CD8-positive, alpha-beta memory T cell (primary cell): ENCODE results near the gene HSP90B1. TPM values are rescaled to one million over a fixed set of nuclear protein-coding genes. Genes with fewer than 3 reads are reported as not detected.

ENCODE experiments used
- CTCF ChIA-PET: fragments of 350-600 bp; sonication (Branson Sonifier 250); formaldehyde crosslinking; loops from one replicate; lab custom pipeline; 2021; ENCODE audit warnings: antibody characterized with exemption; lab: Charles Lee
- POLR2A ChIA-PET: fragments of 350-600 bp; sonication (Branson Sonifier 250); formaldehyde crosslinking; loops from one replicate; lab custom pipeline; 2021; ENCODE audit warnings: antibody characterized with exemption; lab: Charles Lee
- DNase-seq, 5 donors: peaks; one replicate each; pipeline versions ENCODE4 v3.0.0 to v3.0.0-alpha.2; 2020 to 2022; ENCODE audit warnings: mixed read lengths in 1 of 5
- H3K27ac ChIP-seq: one replicate; pipeline ENCODE4 v1.7.0; 2013; ENCODE audit warnings: low read depth, mild to moderate bottlenecking, low read length, moderate library complexity
- H3K27me3 ChIP-seq: 2 replicates; pipeline ENCODE4 v1.7.0; 2013; ENCODE audit warnings: low read length, mild to moderate bottlenecking; ENCODE audit not compliant: insufficient read depth, poor library complexity, severe bottlenecking
- H3K36me3 ChIP-seq: 2 replicates; pipeline ENCODE4 v1.7.0; 2013; ENCODE audit warnings: mild to moderate bottlenecking, low read length, moderate library complexity; ENCODE audit not compliant: insufficient read depth
- H3K4me1 ChIP-seq: 2 replicates; pipeline ENCODE4 v1.7.0; 2013; ENCODE audit warnings: mild to moderate bottlenecking, low read length, moderate library complexity; ENCODE audit not compliant: insufficient read depth
- H3K4me3 ChIP-seq: 2 replicates; pipeline ENCODE4 v1.7.0; 2013; ENCODE audit warnings: mild to moderate bottlenecking, low read length
- H3K9me3 ChIP-seq: 2 replicates; pipeline ENCODE4 v1.7.0; 2013; ENCODE audit warnings: mild to moderate bottlenecking, low read length
- H3K27ac Mint-ChIP-seq, 8 donors: one replicate each; pipeline ENCODE4 v1.8.0; 2020 to 2021; ENCODE audit warnings: mixed read lengths in 8 of 8, mild to moderate bottlenecking in 6 of 8, inconsistent platforms in 3 of 8, moderate library complexity in 3 of 8
- H3K27me3 Mint-ChIP-seq, 2 donors: one replicate each; pipeline ENCODE4 v1.8.0; 2020 to 2021; ENCODE audit warnings: mixed read lengths in 2 of 2, mild to moderate bottlenecking in 1 of 2, moderate library complexity in 1 of 2
- H3K36me3 Mint-ChIP-seq, 3 donors: one replicate each; pipeline ENCODE4 v1.8.0; 2020 to 2021; ENCODE audit warnings: mixed read lengths in 3 of 3, inconsistent platforms in 1 of 3, mild to moderate bottlenecking in 1 of 3
- H3K4me1 Mint-ChIP-seq, 3 donors: one replicate each; pipeline ENCODE4 v1.8.0; 2020 to 2021; ENCODE audit warnings: mixed read lengths in 3 of 3, inconsistent platforms in 1 of 3, mild to moderate bottlenecking in 1 of 3
- H3K4me3 Mint-ChIP-seq, 7 donors: one replicate each; pipeline ENCODE4 v1.8.0; 2020 to 2021; ENCODE audit warnings: mixed read lengths in 7 of 7, mild to moderate bottlenecking in 6 of 7, moderate library complexity in 4 of 7, inconsistent platforms in 2 of 7
- H3K9me3 Mint-ChIP-seq, 5 donors: one replicate each; pipeline ENCODE4 v1.8.0; 2020 to 2022; ENCODE audit warnings: mixed read lengths in 5 of 5, mild to moderate bottlenecking in 3 of 5, moderate library complexity in 2 of 5, inconsistent platforms in 1 of 5
- polyA plus RNA-seq: library from polyadenylated mRNA; unstranded; fragments of 300-500 nt; fragmentation: Illumina TruSeq; gene quantifications from one replicate; pipeline ENCODE4 v1.2.3, GENCODE V29; 2021
- total RNA-seq, 2 experiments: library from RNA; stranded (reverse); gene quantifications; one replicate each; pipeline ENCODE4 v1.2.3, GENCODE V29; 2021

The HSP90B1 gene
- total and polyA plus RNA-seq, 3 experiments from 2014 or later: 348 to 488 (median 461) TPM

- Mint-ChIP-seq H3K9me3 (no peaks in the 10 kb centered on the region), H3K27me3 (peaks cover 0 to 3% of the 10 kb centered on the region in 2 donors), H3K4me3 (no peak overlapping the region), H3K27ac (no peak overlapping the region), H3K4me1 (peaks cover 19 to 22% (median 22%) of the 10 kb centered on the region in 3 donors), H3K36me3 (no peaks in the 10 kb centered on the region)
- no peak overlapping the region for H3K27ac ChIP-seq
- H3K4me1 ChIP-seq: peaks cover 19% of the 10 kb centered on the region
- CTCF ChIA-PET: no interaction called here
- no peaks in the 10 kb centered on the region for H3K36me3 ChIP-seq
- H3K27me3 ChIP-seq: no peaks in the 10 kb centered on the region
- no peak for DNase-seq
- POLR2A ChIA-PET: interaction anchor here (1.0 kb wide), 1 partner anchor 28 kb away, joined by 3 read pairs; no protein-coding TSS in a partner anchor
- H3K9me3 ChIP-seq: no peaks in the 10 kb centered on the region
- no peak overlapping the region for H3K4me3 ChIP-seq
Observed at GRCh38 chr12:103897316-103897715, 32.9 kb upstream of the HSP90B1 start.

GRCh38 chr12:103901518-103902173, 28.6 kb upstream of the HSP90B1 start:
- H3K27me3 ChIP-seq: no peaks in the 10 kb centered on the region
- peak overlapping the region; percentile 49 for H3K4me3 ChIP-seq
- H3K27ac ChIP-seq: no peak overlapping the region
- peaks cover 55% of the 10 kb centered on the region for H3K4me1 ChIP-seq
- H3K9me3 Mint-ChIP-seq: no peaks in the 10 kb centered on the region
- H3K27ac Mint-ChIP-seq: peak overlapping the region; percentile 43 to 89 (median 82)
- H3K36me3 ChIP-seq: no peaks in the 10 kb centered on the region
- peaks cover 0 to 5% of the 10 kb centered on the region in 2 donors for H3K27me3 Mint-ChIP-seq
- peaks cover 46 to 57% (median 56%) of the 10 kb centered on the region in 3 donors for H3K4me1 Mint-ChIP-seq
- no peaks in the 10 kb centered on the region for H3K36me3 Mint-ChIP-seq
- peak in 4 of 5 donors; percentile 8 to 79 (median 66) for DNase-seq
- H3K4me3 Mint-ChIP-seq: peak overlapping the region; percentile 24 to 75 (median 69)
- POLR2A ChIA-PET: interaction anchor here (0.9 to 1.7 kb wide), 5 partner anchors 24 to 197 kb away, joined by 3 to 10 read pairs (median 4); partner anchors contain the start of genes HSP90B1 and TDG
- CTCF ChIA-PET: interaction anchor here (1.2 to 4.1 kb wide), 7 partner anchors 12 to 28 kb away, joined by 3 to 23 read pairs (median 4); partner anchors contain the start of gene HSP90B1
- H3K9me3 ChIP-seq: no peaks in the 10 kb centered on the region

DNA sequence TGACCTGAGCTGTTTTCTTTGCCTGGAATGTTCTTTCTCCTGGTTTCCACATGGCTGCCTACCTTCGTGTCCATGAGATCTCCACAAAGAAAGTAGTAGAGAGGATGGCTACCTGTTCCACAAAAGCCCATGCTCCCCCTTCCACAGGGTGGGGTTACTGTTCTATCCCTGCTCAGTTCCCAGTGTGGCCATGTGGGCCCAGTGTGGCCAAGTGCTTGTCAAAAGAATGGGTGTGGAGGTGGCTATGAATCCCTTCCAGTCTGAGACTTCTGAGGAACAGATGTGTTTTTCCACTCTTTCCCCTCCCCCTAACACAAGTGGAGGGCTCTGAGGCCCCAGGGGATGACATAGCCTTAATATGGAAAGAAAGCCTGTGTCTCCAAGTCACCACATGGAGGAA, 26.2 kb upstream of the HSP90B1 start:
- H3K36me3 ChIP-seq: no peaks in the 10 kb centered on the region
- no peak overlapping the region for H3K4me3 Mint-ChIP-seq
- POLR2A ChIA-PET: no interaction called here
- no peak overlapping the region for H3K4me3 ChIP-seq
- H3K27me3 ChIP-seq: no peaks in the 10 kb centered on the region
- no peak overlapping the region for H3K27ac ChIP-seq
- H3K27me3 Mint-ChIP-seq: peaks cover 0 to 5% of the 10 kb centered on the region in 2 donors
- CTCF ChIA-PET: interaction anchor here (4.1 kb wide), 1 partner anchor 25 kb away, joined by 23 read pairs; the partner anchor contains the start of gene HSP90B1
- H3K9me3 ChIP-seq: no peaks in the 10 kb centered on the region
- H3K9me3 Mint-ChIP-seq: peaks cover 0 to 2% (median 0%) of the 10 kb centered on the region in 5 donors
- no peaks in the 10 kb centered on the region for H3K36me3 Mint-ChIP-seq
- peaks cover 68% of the 10 kb centered on the region for H3K4me1 ChIP-seq
- DNase-seq: no peak
- peaks cover 51 to 72% (median 60%) of the 10 kb centered on the region in 3 donors for H3K4me1 Mint-ChIP-seq
- peak overlapping the region in 6 of 8 donors; percentile 61 to 91 (median 84) for H3K27ac Mint-ChIP-seq

DNA sequence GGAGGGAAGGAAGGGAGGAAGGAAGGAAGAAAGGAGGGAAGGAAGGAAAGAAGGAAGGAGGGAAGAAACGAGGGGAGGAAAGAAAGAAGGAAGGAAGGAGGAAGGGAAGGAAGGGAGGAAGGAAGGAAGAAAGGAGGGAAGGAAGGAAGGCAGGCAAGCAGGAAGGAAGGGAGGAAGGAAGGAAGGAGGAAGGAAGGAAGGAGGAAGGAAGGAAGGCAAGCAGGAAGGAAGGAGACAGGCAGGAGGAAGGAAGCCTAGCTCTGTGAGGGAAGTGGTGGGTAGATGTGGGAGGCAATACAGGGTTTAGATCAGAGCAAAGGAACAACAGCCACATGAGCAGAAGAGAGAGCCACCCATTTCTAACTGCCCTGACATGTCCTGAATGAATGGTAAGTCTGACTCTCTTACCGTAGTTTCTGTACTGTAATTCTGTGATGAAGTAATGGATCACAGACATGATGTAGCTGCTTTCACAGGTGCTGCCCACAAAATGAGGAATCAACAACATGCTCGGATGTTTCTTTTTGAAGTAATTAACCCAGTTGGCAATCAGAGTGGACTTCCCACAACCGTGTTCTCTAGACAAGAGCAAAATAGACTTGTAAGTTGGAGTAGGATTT, 24.4 kb upstream of the HSP90B1 start:
- H3K27me3 ChIP-seq: no peaks in the 10 kb centered on the region
- H3K4me1 ChIP-seq: peaks cover 61% of the 10 kb centered on the region
- Mint-ChIP-seq H3K27ac (peak overlapping the region; percentile 4 to 91 (median 40)), H3K9me3 (peaks cover 0 to 2% (median 0%) of the 10 kb centered on the region in 5 donors), H3K4me3 (no peak overlapping the region), H3K27me3 (peaks cover 0 to 6% of the 10 kb centered on the region in 2 donors), H3K4me1 (peaks cover 46 to 66% (median 52%) of the 10 kb centered on the region in 3 donors), H3K36me3 (no peaks in the 10 kb centered on the region)
- no peaks in the 10 kb centered on the region for H3K36me3 ChIP-seq
- H3K27ac ChIP-seq: no peak overlapping the region
- POLR2A ChIA-PET: interaction anchor here (0.6 kb wide), 1 partner anchor 16 kb away, joined by 4 read pairs; no protein-coding TSS in a partner anchor
- H3K4me3 ChIP-seq: no peak overlapping the region
- CTCF ChIA-PET: no interaction called here
- DNase-seq: no peak
- no peaks in the 10 kb centered on the region for H3K9me3 ChIP-seq

GRCh38 chr12:103908246-103908541, 22.0 kb upstream of the HSP90B1 start:
- peaks cover 25 to 44% (median 30%) of the 10 kb centered on the region in 3 donors for H3K4me1 Mint-ChIP-seq
- H3K27me3 Mint-ChIP-seq: peaks cover 0 to 8% of the 10 kb centered on the region in 2 donors
- no peak overlapping the region for H3K27ac Mint-ChIP-seq

DNA sequence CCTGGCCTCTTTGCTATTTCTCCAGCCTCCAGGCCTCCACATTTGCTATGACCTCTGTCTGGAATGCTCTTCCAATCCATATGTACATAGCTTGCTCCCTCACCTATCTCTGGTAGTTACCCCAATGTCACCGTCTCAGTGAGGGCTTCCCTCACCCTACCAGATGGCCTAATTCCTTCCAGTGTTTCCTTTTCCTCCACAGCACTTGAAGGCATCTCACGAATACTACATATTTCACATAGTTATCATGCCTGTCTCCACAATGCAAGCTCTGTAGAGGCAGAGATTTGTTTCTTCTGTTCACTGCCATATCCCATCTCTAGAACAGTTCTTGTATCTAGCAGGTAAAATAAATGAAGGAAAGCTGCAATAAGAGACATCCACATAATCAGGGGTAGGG, 21.3 kb upstream of the HSP90B1 start:
- no peaks in the 10 kb centered on the region for H3K9me3 ChIP-seq
- peaks cover 0 to 2% (median 0%) of the 10 kb centered on the region in 3 donors for H3K36me3 Mint-ChIP-seq
- CTCF ChIA-PET: interaction anchor here (1.7 kb wide), 1 partner anchor 19 kb away, joined by 5 read pairs; no protein-coding TSS in a partner anchor
- H3K4me3 ChIP-seq: no peak overlapping the region
- no peak overlapping the region for H3K4me3 Mint-ChIP-seq
- no peaks in the 10 kb centered on the region for H3K36me3 ChIP-seq
- H3K4me1 Mint-ChIP-seq: peaks cover 19 to 37% (median 24%) of the 10 kb centered on the region in 3 donors
- peak overlapping the region in 1 of 8 donors; percentile 30 for H3K27ac Mint-ChIP-seq
- POLR2A ChIA-PET: no interaction called here
- peaks cover 4 to 6% of the 10 kb centered on the region in 2 donors for H3K27me3 Mint-ChIP-seq
- H3K27ac ChIP-seq: no peak overlapping the region
- peaks cover 34% of the 10 kb centered on the region for H3K4me1 ChIP-seq
- DNase-seq: no peak
- H3K27me3 ChIP-seq: no peaks in the 10 kb centered on the region
- peaks cover 0 to 2% (median 0%) of the 10 kb centered on the region in 5 donors for H3K9me3 Mint-ChIP-seq

More at GRCh38 chr12:103908246-103908541, 22.0 kb upstream of the HSP90B1 start:
- Histone ChIP-seq H3K4me1 (peaks cover 40% of the 10 kb centered on the region), H3K36me3 (no peaks in the 10 kb centered on the region), H3K27ac (no peak overlapping the region), H3K27me3 (no peaks in the 10 kb centered on the region), H3K4me3 (no peak overlapping the region), H3K9me3 (no peaks in the 10 kb centered on the region)
- no peak for DNase-seq
- peaks cover 0 to 2% (median 0%) of the 10 kb centered on the region in 3 donors for H3K36me3 Mint-ChIP-seq
- H3K9me3 Mint-ChIP-seq: peaks cover 0 to 2% (median 0%) of the 10 kb centered on the region in 5 donors
- POLR2A ChIA-PET: no interaction called here
- CTCF ChIA-PET: interaction anchor here (1.7 kb wide), 1 partner anchor 19 kb away, joined by 5 read pairs; no protein-coding TSS in a partner anchor
- no peak overlapping the region for H3K4me3 Mint-ChIP-seq

DNA sequence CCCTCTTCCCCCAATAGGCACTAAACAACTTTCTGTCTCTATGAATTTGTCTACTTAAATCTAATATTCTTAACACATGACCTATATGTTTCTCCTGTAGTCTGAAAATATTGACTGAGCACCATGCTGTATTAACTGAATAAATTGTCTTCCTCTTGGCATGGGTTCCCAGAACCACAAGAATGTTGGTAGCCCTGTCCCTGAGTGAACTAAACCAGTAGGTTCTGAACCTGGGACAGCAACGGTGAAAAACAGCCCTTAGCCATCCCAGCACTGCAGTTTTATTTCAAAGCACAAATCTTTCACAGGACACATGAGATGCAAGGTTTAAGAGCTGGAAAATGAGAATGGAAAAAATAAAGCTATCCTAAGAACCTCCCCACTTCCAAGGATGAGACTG, 20.4 kb upstream of the HSP90B1 start:
- Mint-ChIP-seq H3K4me3 (no peak overlapping the region), H3K36me3 (peaks cover 0 to 4% (median 2%) of the 10 kb centered on the region in 3 donors), H3K27me3 (peaks cover 4 to 5% of the 10 kb centered on the region in 2 donors), H3K9me3 (peaks cover 0 to 2% (median 0%) of the 10 kb centered on the region in 5 donors), H3K4me1 (peaks cover 14 to 28% (median 14%) of the 10 kb centered on the region in 3 donors), H3K27ac (peak overlapping the region in 1 of 8 donors; percentile 7)
- DNase-seq: no peak
- Histone ChIP-seq H3K36me3 (no peaks in the 10 kb centered on the region), H3K27ac (no peak overlapping the region), H3K4me3 (no peak overlapping the region), H3K4me1 (peaks cover 26% of the 10 kb centered on the region), H3K9me3 (no peaks in the 10 kb centered on the region), H3K27me3 (no peaks in the 10 kb centered on the region)
- ChIA-PET CTCF (no interaction called here), POLR2A (interaction anchor here (0.7 kb wide), 1 partner anchor 69 kb away, joined by 5 read pairs; the partner anchor contains the start of gene NT5DC3)
